Osteoblast (primary cell): ENCODE measurements around the gene C15orf40. TPM values are rescaled to one million over a fixed set of nuclear protein-coding genes. Genes with fewer than 3 reads are reported as not detected.
A peak's percentile ranks its signal among the peaks of the same experiment; 100 is the strongest.

Experiments
- DNase-seq: peaks from one replicate; pipeline ENCODE4 v3.0.0; 2011; ENCODE audit warnings: low spot score, mixed read lengths; ENCODE audit not compliant: insufficient read length; ENCODE audit errors: missing footprints
- H2AFZ ChIP-seq: 2 replicates; pipeline ENCODE4 v1.6.0; 2011; ENCODE audit warnings: mild to moderate bottlenecking, low read length
- H3K27ac ChIP-seq: 2 replicates; pipeline ENCODE4 v1.5.1; 2011; ENCODE audit warnings: mild to moderate bottlenecking, low read depth, low read length, moderate library complexity
- H3K27me3 ChIP-seq: 2 replicates; pipeline ENCODE4 v1.6.0; 2012; ENCODE audit warnings: mild to moderate bottlenecking, control low read depth, inconsistent platforms, low read length, moderate library complexity; ENCODE audit not compliant: insufficient read depth
- H3K36me3 ChIP-seq: 2 replicates; pipeline ENCODE4 v1.5.1; 2011; ENCODE audit warnings: mild to moderate bottlenecking, low read length, control low read depth, moderate library complexity; ENCODE audit not compliant: insufficient read depth
- H3K4me1 ChIP-seq: 2 replicates; pipeline ENCODE4 v1.5.1; 2011; ENCODE audit warnings: mild to moderate bottlenecking, low read length, control low read depth, moderate library complexity; ENCODE audit not compliant: insufficient read depth
- H3K4me2 ChIP-seq: 2 replicates; pipeline ENCODE4 v1.6.0; 2011; ENCODE audit warnings: mild to moderate bottlenecking, low read length; ENCODE audit not compliant: insufficient read depth
- H3K4me3 ChIP-seq: fragments of 200-600 bp; sonication (generic); 3 replicates; pipeline ENCODE4 v1.5.1; 2012; ENCODE audit warnings: mild to moderate bottlenecking, low read length, inconsistent platforms; ENCODE audit not compliant: insufficient read depth
- H3K79me2 ChIP-seq: 2 replicates; pipeline ENCODE4 v1.6.0; 2012; ENCODE audit warnings: mild to moderate bottlenecking, low read length, control low read depth, inconsistent platforms; ENCODE audit not compliant: insufficient read depth
- H3K9me3 ChIP-seq: 2 replicates; pipeline ENCODE4 v1.5.1; 2011; ENCODE audit warnings: low read depth, low read length, control low read depth
- H4K20me1 ChIP-seq: 2 replicates; pipeline ENCODE4 v1.6.0; 2012; ENCODE audit warnings: mild to moderate bottlenecking, low read length, control low read depth; ENCODE audit not compliant: insufficient read depth
- total RNA-seq: library from RNA; depleted of rRNA; stranded (reverse); fragments of >200 nt; gene quantifications from 2 replicates; pipeline ENCODE4 v1.2.3, GENCODE V29; 2012
- TF ChIP-seq, protein P1 (sequence below): IDR thresholded peaks from 2 replicates; pipeline ENCODE4 v1.5.1; 2011; ENCODE audit warnings: mild to moderate bottlenecking, low read depth, low read length, moderate library complexity; ENCODE audit errors: extremely low read depth

C15orf40 gene
- total RNA-seq, 1 donor: 13.4 TPM

DNA sequence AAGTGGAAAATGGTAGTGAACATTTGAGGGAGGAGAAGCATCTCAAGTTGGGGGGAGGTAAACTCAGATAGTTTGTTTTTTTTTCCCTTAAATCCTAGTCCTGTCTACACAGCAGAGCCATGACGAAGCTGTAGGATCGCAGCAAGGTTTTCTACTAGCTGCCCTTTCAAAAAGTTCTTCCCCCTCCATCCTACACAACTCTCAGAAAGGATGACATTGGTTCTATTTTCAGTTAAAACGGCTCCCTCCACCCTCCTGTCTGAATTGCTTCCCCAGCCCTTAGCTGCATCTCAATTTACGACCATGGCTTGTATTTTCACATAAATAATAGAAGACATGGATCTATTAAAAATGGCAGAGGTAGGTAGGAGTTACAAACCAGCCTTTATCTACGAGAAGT is 61.1 kb downstream of the C15orf40 start:
- H3K4me3 ChIP-seq: no peak overlapping the region

DNA sequence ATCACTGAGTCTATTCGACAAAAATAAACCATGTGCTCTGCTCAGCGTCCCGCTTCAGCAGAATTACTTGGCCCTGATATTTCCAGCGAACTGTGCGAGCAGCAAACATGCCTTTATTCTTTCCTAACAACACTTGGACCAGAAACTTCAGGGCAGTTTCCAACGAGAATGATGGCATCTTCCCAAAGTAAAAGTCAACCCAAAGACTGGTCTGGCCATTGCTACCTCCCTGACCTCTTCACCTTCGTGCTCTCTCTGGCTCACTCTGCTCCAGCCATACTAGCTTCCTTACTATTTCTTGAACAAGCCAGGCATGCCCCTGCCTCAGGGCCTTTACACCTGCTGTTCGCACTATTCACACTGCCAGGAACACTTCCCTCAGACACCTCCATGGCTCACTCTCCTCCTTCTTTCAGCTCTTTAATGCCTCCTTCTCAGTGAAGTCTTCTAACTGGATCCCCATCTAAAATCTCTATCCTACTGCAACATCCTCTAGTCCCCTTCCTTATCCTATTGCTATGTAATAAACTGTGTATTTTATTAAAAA is 65.2 kb downstream of the C15orf40 start:
- Histone ChIP-seq H3K36me3 (no peaks in the 10 kb centered on the region), H4K20me1 (peaks cover 2% of the 10 kb centered on the region), H3K4me1 (peaks cover 9% of the 10 kb centered on the region), H3K4me2 (no peak overlapping the region), H2AFZ (no peak overlapping the region), H3K27ac (no peak overlapping the region), H3K9me3 (no peaks in the 10 kb centered on the region), H3K79me2 (no peaks in the 10 kb centered on the region), H3K4me3 (no peak overlapping the region), H3K27me3 (peaks cover 7% of the 10 kb centered on the region)
- TF ChIP-seq, protein P1, sequence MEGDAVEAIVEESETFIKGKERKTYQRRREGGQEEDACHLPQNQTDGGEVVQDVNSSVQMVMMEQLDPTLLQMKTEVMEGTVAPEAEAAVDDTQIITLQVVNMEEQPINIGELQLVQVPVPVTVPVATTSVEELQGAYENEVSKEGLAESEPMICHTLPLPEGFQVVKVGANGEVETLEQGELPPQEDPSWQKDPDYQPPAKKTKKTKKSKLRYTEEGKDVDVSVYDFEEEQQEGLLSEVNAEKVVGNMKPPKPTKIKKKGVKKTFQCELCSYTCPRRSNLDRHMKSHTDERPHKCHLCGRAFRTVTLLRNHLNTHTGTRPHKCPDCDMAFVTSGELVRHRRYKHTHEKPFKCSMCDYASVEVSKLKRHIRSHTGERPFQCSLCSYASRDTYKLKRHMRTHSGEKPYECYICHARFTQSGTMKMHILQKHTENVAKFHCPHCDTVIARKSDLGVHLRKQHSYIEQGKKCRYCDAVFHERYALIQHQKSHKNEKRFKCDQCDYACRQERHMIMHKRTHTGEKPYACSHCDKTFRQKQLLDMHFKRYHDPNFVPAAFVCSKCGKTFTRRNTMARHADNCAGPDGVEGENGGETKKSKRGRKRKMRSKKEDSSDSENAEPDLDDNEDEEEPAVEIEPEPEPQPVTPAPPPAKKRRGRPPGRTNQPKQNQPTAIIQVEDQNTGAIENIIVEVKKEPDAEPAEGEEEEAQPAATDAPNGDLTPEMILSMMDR: no peak
- no peak for DNase-seq

More for the DNA sequence above, 61.1 kb downstream of the C15orf40 start:
- peaks cover 4% of the 10 kb centered on the region for H4K20me1 ChIP-seq
- H3K79me2 ChIP-seq: no peaks in the 10 kb centered on the region
- no peak overlapping the region for H2AFZ ChIP-seq
- H3K4me1 ChIP-seq: peaks cover 9% of the 10 kb centered on the region
- H3K27ac ChIP-seq: no peak overlapping the region
- TF ChIP-seq, protein P1: no peak
- H3K27me3 ChIP-seq: peaks cover 8% of the 10 kb centered on the region
- H3K36me3 ChIP-seq: no peaks in the 10 kb centered on the region
- no peak for DNase-seq
- no peaks in the 10 kb centered on the region for H3K9me3 ChIP-seq
- no peak overlapping the region for H3K4me2 ChIP-seq

DNA sequence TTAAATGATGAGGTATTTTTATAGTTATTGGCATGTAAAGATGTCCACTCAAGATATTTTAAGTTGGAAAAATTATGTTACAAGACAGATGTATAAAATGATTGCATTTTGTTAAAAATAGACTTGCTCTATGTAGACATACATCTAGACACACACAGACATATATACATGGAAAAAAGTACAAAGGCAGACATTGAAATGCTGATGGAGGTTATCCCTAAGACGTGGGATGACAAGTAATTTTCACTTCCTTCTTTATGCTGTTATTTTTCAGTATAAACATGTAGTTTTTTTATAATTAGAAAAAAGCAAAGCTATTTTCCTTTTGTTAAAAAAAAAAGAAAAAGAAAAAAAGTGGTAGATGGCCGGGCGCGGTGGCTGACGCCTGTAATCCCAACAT is 66.1 kb downstream of the C15orf40 start:
- H3K36me3 ChIP-seq: no peaks in the 10 kb centered on the region
- TF ChIP-seq, protein P1: no peak
- H3K27me3 ChIP-seq: peaks cover 4% of the 10 kb centered on the region
- no peaks in the 10 kb centered on the region for H3K9me3 ChIP-seq
- H3K27ac ChIP-seq: no peak overlapping the region
- H3K79me2 ChIP-seq: no peaks in the 10 kb centered on the region
- no peak overlapping the region for H2AFZ ChIP-seq
- H3K4me2 ChIP-seq: no peak overlapping the region
- peaks cover 8% of the 10 kb centered on the region for H3K4me1 ChIP-seq
- no peak for DNase-seq
- no peak overlapping the region for H3K4me3 ChIP-seq
- H4K20me1 ChIP-seq: no peaks in the 10 kb centered on the region

DNA sequence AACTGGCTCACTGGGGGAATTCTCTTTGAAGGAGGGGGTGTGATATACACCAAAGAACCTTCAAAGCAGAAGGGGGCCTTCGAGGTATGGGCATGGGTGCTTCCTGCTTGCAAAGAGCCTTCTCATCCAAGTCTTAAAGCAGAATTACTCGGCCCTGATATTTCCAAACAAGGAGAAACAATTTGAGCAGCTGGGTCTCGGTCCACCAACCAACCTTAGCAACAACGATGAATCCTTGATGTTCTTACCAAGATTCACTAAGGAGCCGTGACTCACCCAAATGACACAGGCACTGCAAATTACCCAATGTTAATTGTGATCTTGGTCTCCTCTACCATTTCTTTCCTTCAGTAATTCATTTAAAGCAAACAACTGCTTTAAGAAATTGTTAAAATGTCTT is 66.6 kb downstream of the C15orf40 start:
- H3K4me1 ChIP-seq: peaks cover 8% of the 10 kb centered on the region

More for the DNA sequence above, 66.6 kb downstream of the C15orf40 start:
- no peaks in the 10 kb centered on the region for H4K20me1 ChIP-seq
- no peak overlapping the region for H2AFZ ChIP-seq
- peaks cover under 1% of the 10 kb centered on the region for H3K27me3 ChIP-seq
- no peak overlapping the region for H3K4me3 ChIP-seq
- no peaks in the 10 kb centered on the region for H3K36me3 ChIP-seq
- no peak overlapping the region for H3K4me2 ChIP-seq
- TF ChIP-seq, protein P1: no peak
- H3K27ac ChIP-seq: no peak overlapping the region
- peak; percentile 90 for DNase-seq
- H3K9me3 ChIP-seq: no peaks in the 10 kb centered on the region
- no peaks in the 10 kb centered on the region for H3K79me2 ChIP-seq
